SJCRH30 (cell line): ENCODE measurements around the gene GZMM. TPM values are rescaled to one million over a fixed set of nuclear protein-coding genes. Genes with fewer than 3 reads are reported as not detected.

Experiments used
- DNase-seq, 2 experiments: peaks; one replicate each; pipeline ENCODE4 v3.0.0-alpha.2; 2015 to 2020
- H3K27ac ChIP-seq: fragments of 250-450 bp; sonication (Bioruptor Pico); 2 replicates; pipeline ENCODE4 v1.5.1; 2020; ENCODE audit warnings: mild to moderate bottlenecking, moderate library complexity
- H3K27me3 ChIP-seq: fragments of 250-450 bp; sonication (Bioruptor Pico); 2 replicates; pipeline ENCODE4 v1.5.1; 2020; ENCODE audit warnings: mild to moderate bottlenecking, moderate library complexity
- H3K36me3 ChIP-seq: fragments of 250-450 bp; sonication (Bioruptor Pico); 2 replicates; pipeline ENCODE4 v1.5.1; 2020; ENCODE audit warnings: mild to moderate bottlenecking, moderate library complexity
- H3K4me1 ChIP-seq: fragments of 250-450 bp; sonication (Bioruptor Pico); 2 replicates; pipeline ENCODE4 v1.5.1; 2020; ENCODE audit warnings: mild to moderate bottlenecking, moderate library complexity
- H3K4me3 ChIP-seq: fragments of 250-450 bp; sonication (Bioruptor Pico); 2 replicates; pipeline ENCODE4 v1.5.1; 2020; ENCODE audit warnings: mild to moderate bottlenecking, moderate library complexity
- H3K9me3 ChIP-seq: fragments of 250-450 bp; sonication (Bioruptor Pico); replicated peaks from 2 replicates; pipeline ENCODE4 v1.5.1; 2020; ENCODE audit warnings: mild to moderate bottlenecking, moderate library complexity
- total RNA-seq: library from RNA; depleted of rRNA; stranded (reverse); fragments of >200 nt; shearing (Covaris generic); gene quantifications from 2 replicates; pipeline ENCODE4 v1.2.3, GENCODE V29; 2014; rRNA removed

GZMM gene
- total RNA-seq, 1 experiment from 2014 or later, result not detected

DNA sequence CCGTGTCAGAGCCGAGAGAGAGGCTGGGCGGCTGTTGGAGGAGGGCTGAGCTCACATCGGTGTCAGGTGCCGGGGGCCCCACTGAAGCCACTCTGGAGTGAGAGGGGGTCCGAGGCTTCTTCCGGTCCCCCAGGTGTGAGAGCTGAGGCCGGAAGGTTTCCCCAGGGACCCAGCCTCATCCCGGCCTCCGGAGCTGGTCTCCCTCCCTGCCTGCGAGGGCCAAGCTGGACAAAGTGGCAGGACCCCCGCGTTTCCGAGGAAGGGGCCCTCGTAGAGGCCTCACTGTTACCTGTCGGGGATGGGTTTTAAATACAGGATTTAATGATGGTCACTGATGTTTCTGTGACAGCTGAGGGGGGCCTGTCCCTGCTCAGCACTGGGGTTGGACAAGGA lies 52.4 kb downstream of the GZMM start:
- DNase-seq, result no peak
- H3K4me3 ChIP-seq, result no peak overlapping the region
- H3K36me3 ChIP-seq, result no peaks in the 10 kb centered on the region
- H3K27me3 ChIP-seq, result peaks cover 11% of the 10 kb centered on the region; the same call in 1 of the 2 replicates
- no peaks in the 10 kb centered on the region for H3K9me3 ChIP-seq
- H3K4me1 ChIP-seq, result peaks cover 12% of the 10 kb centered on the region
- H3K27ac ChIP-seq, result no peak overlapping the region

- H3K27ac ChIP-seq, result no peak overlapping the region
- peaks cover 12% of the 10 kb centered on the region for H3K4me1 ChIP-seq
- no peaks in the 10 kb centered on the region for H3K36me3 ChIP-seq
- DNase-seq, result no peak
- peaks cover 11% of the 10 kb centered on the region; the same call in 1 of the 2 replicates for H3K27me3 ChIP-seq
- H3K4me3 ChIP-seq, result no peak overlapping the region
- no peaks in the 10 kb centered on the region for H3K9me3 ChIP-seq
These were observed 53.8 kb downstream of the GZMM start for GRCh38 chr19:597406-598315.

Other genes with a start within 250 kb of the GZMM start
- 14.8 and 18.5 TPM in 2 replicates for gene MIER2, start 199.3 kb upstream of the GZMM start, total RNA-seq
- gene C2CD4C, start 134.9 kb upstream of the GZMM start, total RNA-seq, result 0.51 and 0.73 TPM in 2 replicates
- 0.12 and 0.23 TPM in 2 replicates for gene SHC2, start 83.0 kb upstream of the GZMM start, total RNA-seq
- 0.18 TPM in 1 of 2 replicates, not detected in the other for gene MADCAM1, start 47.6 kb upstream of the GZMM start, total RNA-seq
- gene TPGS1, start 36.6 kb upstream of the GZMM start, total RNA-seq, result 7.3 and 9.6 TPM in 2 replicates
- gene CDC34, start 12.3 kb upstream of the GZMM start, total RNA-seq, result 76.2 and 92.3 TPM in 2 replicates
- gene BSG, start 28.5 kb downstream of the GZMM start, total RNA-seq, result 546 and 582 TPM in 2 replicates
- 0.14 and 0.30 TPM in 2 replicates for gene HCN2, start 45.8 kb downstream of the GZMM start, total RNA-seq
- gene POLRMT, start 89.5 kb downstream of the GZMM start, total RNA-seq, result 27.0 and 29.6 TPM in 2 replicates
- not detected in 2 replicates for gene FGF22, start 95.8 kb downstream of the GZMM start, total RNA-seq
- 37.6 and 38.8 TPM in 2 replicates for gene RNF126, start 119.2 kb downstream of the GZMM start, total RNA-seq
- gene FSTL3, start 132.3 kb downstream of the GZMM start, total RNA-seq, result 6.5 and 8.0 TPM in 2 replicates
- not detected in 2 replicates for gene PRSS57, start 151.4 kb downstream of the GZMM start, total RNA-seq
- gene PALM, start 164.9 kb downstream of the GZMM start, total RNA-seq, result 4.4 and 4.6 TPM in 2 replicates
- gene MISP, start 207.1 kb downstream of the GZMM start, total RNA-seq, result 0.18 and 0.41 TPM in 2 replicates